GM10266 (cell line): ENCODE results near the gene GALR3.

Experiments used
- DNase-seq: peaks from one replicate; pipeline ENCODE4 v3.0.0; 2012; ENCODE audit errors: extremely low spot score
- CTCF ChIP-seq: IDR thresholded peaks from 2 replicates; pipeline ENCODE4 v1.5.1; 2012; ENCODE audit warnings: mild to moderate bottlenecking, low read depth; ENCODE audit not compliant: control insufficient read depth, insufficient read depth; ENCODE audit errors: missing control alignments

Gene GALR3

GRCh38 chr22:37831472-37831871, 8.3 kb downstream of the GALR3 start:
- DNase-seq: no peak
- no peak for TF ChIP-seq CTCF

GRCh38 chr22:37832022-37832857, 9.1 kb downstream of the GALR3 start:
- TF ChIP-seq CTCF: no peak
- no peak for DNase-seq

- TF ChIP-seq CTCF: no peak
- no peak for DNase-seq
Observed at GRCh38 chr22:37842015-37842793, 19.0 kb downstream of the GALR3 start.

GRCh38 chr22:37843741-37844089, 20.5 kb downstream of the GALR3 start:
- peak; percentile 65 for DNase-seq
- TF ChIP-seq CTCF: no peak

GRCh38 chr22:37844904-37845329, 21.7 kb downstream of the GALR3 start:
- no peak for DNase-seq
- TF ChIP-seq CTCF: no peak

- DNase-seq: no peak
- no peak for TF ChIP-seq CTCF
Observed at GRCh38 chr22:37846433-37846832, 23.3 kb downstream of the GALR3 start.

- TF ChIP-seq CTCF: no peak
- no peak for DNase-seq
Observed at GRCh38 chr22:37848587-37849088, 25.5 kb downstream of the GALR3 start.
